NB4 (cell line): ENCODE data around the gene JAG2.

Source experiments
- DNase-seq: peaks from one replicate; pipeline ENCODE4 v3.0.0; 2010; ENCODE audit warnings: low read depth
- H3K4me3 ChIP-seq: one replicate; pipeline ENCODE4 v1.5.1; 2011; ENCODE audit warnings: mild to moderate bottlenecking, low read depth, low read length, moderate library complexity
- MYC ChIP-seq: IDR thresholded peaks from 2 replicates; pipeline ENCODE4 v1.6.1; 2011; ENCODE audit warnings: low read depth, low read length
- POLR2A ChIP-seq: IDR thresholded peaks from 2 replicates; pipeline ENCODE4 v1.6.1; 2011; ENCODE audit warnings: mild to moderate bottlenecking; ENCODE audit not compliant: insufficient read length; ENCODE audit errors: extremely low read depth
- TF ChIP-seq, protein P1 (sequence below): IDR thresholded peaks from one replicate; pipeline ENCODE4 v1.5.1; 2012; ENCODE audit warnings: low read depth, low read length
- TF ChIP-seq, protein P2 (sequence below): IDR thresholded peaks from 2 replicates; pipeline ENCODE4 v1.6.1; 2011; ENCODE audit warnings: low read depth, low read length

JAG2 gene

DNA sequence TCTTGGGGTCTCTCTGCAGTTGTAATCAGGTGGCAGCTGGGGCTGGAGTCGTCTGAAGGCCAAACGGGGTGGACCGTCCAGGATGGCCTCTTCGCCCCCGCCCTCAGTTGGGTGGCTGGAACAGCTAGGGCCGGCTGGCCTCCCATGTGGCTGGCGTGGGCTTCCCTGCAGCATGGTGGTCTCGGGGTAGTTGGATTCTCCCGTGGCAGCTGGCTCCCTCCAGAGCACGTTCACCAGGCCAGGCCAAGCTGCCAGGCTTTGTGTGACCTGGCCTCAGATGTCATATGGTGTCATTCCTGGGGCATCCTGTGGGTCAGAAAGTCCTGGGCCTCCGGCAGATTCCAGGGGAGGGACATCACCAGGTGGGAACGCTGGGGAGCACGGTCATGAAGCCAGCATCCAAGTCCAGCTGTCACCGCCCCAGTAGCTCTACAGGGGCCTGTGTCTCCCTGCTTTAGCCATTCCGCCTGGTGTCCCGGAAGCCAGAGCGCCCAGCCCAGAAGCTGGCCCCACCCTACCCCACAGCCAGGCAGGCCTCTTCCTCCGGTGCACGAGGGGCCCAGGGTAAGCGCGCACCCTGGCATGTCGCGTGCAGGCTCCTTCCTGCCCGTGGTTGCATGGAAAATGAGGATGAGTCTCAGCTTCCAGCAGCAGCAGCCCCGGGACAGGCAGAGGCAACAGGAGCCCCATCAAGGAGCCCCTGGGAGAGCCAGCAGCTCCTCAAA is 13.9 kb upstream of the JAG2 start:
- TF ChIP-seq, protein P1, sequence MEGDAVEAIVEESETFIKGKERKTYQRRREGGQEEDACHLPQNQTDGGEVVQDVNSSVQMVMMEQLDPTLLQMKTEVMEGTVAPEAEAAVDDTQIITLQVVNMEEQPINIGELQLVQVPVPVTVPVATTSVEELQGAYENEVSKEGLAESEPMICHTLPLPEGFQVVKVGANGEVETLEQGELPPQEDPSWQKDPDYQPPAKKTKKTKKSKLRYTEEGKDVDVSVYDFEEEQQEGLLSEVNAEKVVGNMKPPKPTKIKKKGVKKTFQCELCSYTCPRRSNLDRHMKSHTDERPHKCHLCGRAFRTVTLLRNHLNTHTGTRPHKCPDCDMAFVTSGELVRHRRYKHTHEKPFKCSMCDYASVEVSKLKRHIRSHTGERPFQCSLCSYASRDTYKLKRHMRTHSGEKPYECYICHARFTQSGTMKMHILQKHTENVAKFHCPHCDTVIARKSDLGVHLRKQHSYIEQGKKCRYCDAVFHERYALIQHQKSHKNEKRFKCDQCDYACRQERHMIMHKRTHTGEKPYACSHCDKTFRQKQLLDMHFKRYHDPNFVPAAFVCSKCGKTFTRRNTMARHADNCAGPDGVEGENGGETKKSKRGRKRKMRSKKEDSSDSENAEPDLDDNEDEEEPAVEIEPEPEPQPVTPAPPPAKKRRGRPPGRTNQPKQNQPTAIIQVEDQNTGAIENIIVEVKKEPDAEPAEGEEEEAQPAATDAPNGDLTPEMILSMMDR, result no peak
- TF ChIP-seq, protein P2, sequence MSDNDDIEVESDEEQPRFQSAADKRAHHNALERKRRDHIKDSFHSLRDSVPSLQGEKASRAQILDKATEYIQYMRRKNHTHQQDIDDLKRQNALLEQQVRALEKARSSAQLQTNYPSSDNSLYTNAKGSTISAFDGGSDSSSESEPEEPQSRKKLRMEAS, result no peak
- no peak for TF ChIP-seq MYC
- no peak for DNase-seq
- no peak overlapping the region for H3K4me3 ChIP-seq

DNA sequence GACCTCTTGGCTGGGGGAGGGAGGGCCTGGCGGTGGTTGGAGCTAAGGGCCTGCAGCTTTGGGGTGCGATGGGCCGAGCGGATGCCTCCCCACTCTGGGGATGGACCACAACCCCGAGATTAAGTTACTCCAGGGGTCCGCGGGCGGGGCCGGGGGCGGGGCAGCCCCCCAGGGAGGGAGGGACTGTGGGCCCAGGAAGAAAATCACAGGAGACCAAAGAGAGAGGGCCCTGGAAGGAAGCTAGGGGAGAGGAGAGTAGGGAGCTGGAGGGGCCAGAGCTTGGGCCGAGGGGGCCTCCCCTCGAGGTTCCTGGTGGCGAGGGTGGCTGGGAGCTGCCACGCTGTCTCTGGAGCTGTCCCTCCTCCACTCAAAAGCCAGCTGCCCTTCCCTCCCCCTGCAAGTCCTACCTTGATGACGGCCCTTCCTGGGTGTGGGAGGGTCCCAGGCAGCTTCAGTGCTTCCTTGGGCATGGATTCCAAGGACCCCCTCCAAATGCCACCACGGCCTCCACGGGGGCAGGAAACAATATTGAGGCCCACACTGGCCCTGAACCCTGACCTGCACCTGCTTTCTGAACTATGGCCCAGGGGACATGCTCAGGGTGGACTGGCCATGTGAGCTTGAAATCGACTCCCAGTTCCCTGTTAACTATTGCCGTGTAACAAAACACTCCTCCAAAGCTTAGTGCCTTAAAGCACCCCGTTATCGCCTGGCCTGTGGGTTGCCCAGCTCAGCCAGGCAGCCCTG is 13.1 kb upstream of the JAG2 start:
- no peak overlapping the region for H3K4me3 ChIP-seq
- TF ChIP-seq, protein P2, result no peak
- TF ChIP-seq, protein P1, result no peak
- TF ChIP-seq POLR2A (no peak), MYC (no peak)
- no peak for DNase-seq

DNA sequence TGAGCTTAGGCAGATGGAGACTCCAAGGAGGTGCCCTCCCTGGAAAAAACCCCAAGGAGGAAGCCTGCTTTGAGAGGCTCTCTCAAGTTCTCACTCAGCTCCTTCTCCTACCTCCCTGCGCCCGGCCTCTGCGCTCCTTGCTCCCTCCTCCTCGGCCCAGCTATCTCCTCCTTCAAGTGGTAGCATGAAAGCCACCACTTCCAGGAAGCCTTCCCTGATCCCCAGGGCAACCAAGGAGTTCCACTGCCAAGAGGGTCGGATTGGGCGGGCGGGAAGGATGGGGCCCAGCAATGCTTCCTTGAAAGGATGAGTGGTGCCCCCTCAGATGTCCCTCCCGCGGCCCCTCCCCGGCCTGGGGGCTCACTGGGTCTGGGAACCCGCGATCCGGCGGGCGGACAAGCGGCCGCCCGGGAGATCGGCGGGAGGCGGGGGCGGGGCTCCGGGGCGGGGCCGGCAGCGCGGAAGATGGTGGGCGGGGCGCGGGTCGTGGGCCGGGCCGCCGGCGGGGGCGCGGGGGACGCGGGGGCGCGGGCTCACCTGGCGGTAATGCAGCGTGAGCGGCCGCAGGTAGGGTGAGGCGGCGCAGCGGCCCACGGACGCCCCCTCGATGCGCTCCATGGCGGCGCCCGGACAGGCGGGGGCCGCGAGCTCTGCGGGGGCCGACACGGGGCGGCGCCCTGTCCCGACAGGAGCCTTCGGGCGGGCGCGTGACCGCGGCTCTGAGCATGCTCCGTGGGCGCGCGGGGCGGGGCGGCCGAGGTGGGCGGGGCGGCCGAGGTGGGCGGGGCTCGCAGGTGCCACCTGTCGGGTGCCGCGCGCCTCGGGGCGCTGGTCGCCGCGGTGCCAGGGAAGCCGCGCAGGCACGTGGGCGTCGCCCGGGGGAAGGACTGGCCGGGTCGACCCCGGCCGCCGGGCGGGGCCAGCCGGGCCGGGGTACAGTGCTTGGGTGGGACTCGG is 12.3 kb upstream of the JAG2 start, which contains the start of gene NUDT14:
Gene NUDT14, minus strand, starts transcription at position 721 of the 957 bp plus-strand sequence. Its CDS starts 103 bp downstream, at position 618.
- H3K4me3 ChIP-seq, result no peak within 1 kb of the TSS
- no peak for DNase-seq
- no peak for TF ChIP-seq MYC
- TF ChIP-seq, protein P1, result no peak
- TF ChIP-seq, protein P2, result no peak
- no peak for TF ChIP-seq POLR2A

DNA sequence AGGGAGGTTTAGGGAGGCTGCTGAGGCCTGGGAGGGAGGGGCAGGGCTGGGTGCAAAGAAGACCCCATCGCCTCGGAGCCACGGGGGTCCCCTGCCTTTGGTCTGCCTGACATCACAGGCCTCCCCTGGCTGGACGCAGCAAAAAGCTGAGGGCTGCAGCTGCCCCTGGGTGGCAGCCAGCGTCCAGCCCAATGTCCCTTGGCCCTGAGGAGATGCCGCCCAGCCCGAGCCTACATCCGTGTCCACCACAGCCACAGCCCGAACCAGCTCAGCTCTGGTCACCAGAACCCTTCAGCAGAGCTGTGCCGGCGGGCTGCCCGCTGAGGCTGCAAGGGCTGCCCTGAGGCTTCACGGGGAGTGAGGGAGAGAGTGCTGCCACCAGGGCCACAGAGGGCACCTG is 10.6 kb upstream of the JAG2 start:
- no peak for DNase-seq
- TF ChIP-seq, protein P1, result no peak
- TF ChIP-seq, protein P2, result no peak
- no peak for TF ChIP-seq MYC
- TF ChIP-seq POLR2A, result no peak
- H3K4me3 ChIP-seq, result no peak overlapping the region

DNA sequence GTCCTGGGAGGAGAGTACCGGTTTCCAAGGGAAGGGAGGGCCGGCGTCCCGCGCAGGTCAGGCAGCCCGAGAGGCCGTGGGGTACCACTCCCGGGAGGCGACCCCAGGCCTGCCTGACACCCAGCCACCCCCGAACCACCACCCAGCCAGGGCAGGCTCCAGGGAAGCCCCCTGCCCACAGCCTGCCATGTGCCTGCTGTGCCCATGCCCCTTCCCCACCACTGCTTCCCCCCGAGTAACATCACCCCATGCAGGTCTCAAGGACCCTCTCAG is 10.2 kb upstream of the JAG2 start:
- no peak overlapping the region for H3K4me3 ChIP-seq
- no peak for DNase-seq
- TF ChIP-seq, protein P1, result no peak
- TF ChIP-seq, protein P2, result no peak
- TF ChIP-seq MYC (no peak), POLR2A (no peak)
